H1 (cell line): ENCODE data around the gene EPHA4. TPM values are rescaled to one million over a fixed set of nuclear protein-coding genes. Genes with fewer than 3 reads are reported as not detected.

Experiments
- RAD21 ChIP-seq, 2 experiments: IDR thresholded peaks in 1 of 2; conservative IDR thresholded peaks in 1 of 2; 2 replicates each; pipeline ENCODE4 v1.6.1; 2011; ENCODE audit warnings: low read depth in 2 of 2, low read length in 2 of 2, improper control_type of control experiment in 1 of 2, inconsistent platforms in 1 of 2, mild to moderate bottlenecking in 1 of 2, moderate library complexity in 1 of 2
- polyA plus RNA-seq, 7 experiments: library from polyadenylated mRNA; depleted of rRNA in 3 of 7; stranded (reverse) in 5 of 7; unstranded in 2 of 7; fragments of >200 nt in 5 of 7; fragments of 200-250 nt in 2 of 7; gene quantifications; 1 replicate in 5 of 7; 2 replicates in 1 of 7; 4 replicates in 1 of 7; pipeline versions ENCODE4 v1.2.1 to v1.2.3, GENCODE V29; 2011 to 2013; ENCODE audit warnings: missing spikeins in 2 of 7, mixed read lengths in 2 of 7
- total RNA-seq: library from RNA; stranded (reverse); fragmentation: NEBNext Ultra II Directional; extraction: Animal tissue kit (Norgen Biotek cat#: 25700); gene quantifications from 2 replicates; pipeline ENCODE4 v1.2.1, GENCODE V29; 2021

Gene EPHA4
- total and polyA plus RNA-seq, 2 of the 8 experiments (the other 6 are each of a cell fraction or from before 2014, with no cell fraction given), result 4.3 to 5.7 TPM

- no peak for TF ChIP-seq RAD21 (IDR thresholded peaks at IDR 0.05 in 1 of 2, conservative IDR thresholded peaks at IDR 0.05 in 1 of 2; ENCODE audit: low read depth in 2 of 2, low read length in 2 of 2)
- TF ChIP-seq, all 59 proteins: peak for 0
Measured at GRCh38 chr2:221439761-221440479, 132.2 kb downstream of the EPHA4 start (continued).
